ENCODE results near the gene SHMT2.

The SHMT2 gene

GRCh38 chr12:57262126-57262822, 32.8 kb downstream of the SHMT2 start:
- no peak for TF ChIP-seq CTCF (IDR thresholded peaks at IDR 0.05)
- Histone ChIP-seq H3K4me3 (ENCODE audit: low read depth in 1 of 2, low read length in 1 of 2) (no peak overlapping the region), H3K4me1 (ENCODE audit: control insufficient read depth in 1 of 2, insufficient read depth in 1 of 2, low read depth in 1 of 2, low read length in 1 of 2) (no peaks in the 10 kb centered on the region), H3K9me3 (no peaks in the 10 kb centered on the region), H3K27me3 (no peaks in the 10 kb centered on the region), H3K27ac (no peak overlapping the region), H3K36me3 (peaks cover 90% of the 10 kb centered on the region)

- H3K27ac ChIP-seq, result no peak overlapping the region
- H3K9me3 ChIP-seq, result no peaks in the 10 kb centered on the region
- no peak overlapping the region for H3K4me3 ChIP-seq (ENCODE audit: low read depth in 1 of 2, low read length in 1 of 2)
- no peaks in the 10 kb centered on the region for H3K27me3 ChIP-seq
- H3K36me3 ChIP-seq, result peaks cover 90% of the 10 kb centered on the region
- no peak for TF ChIP-seq CTCF (IDR thresholded peaks at IDR 0.05)
- peaks cover 0 to 2% of the 10 kb centered on the region in 2 experiments for H3K4me1 ChIP-seq (ENCODE audit: control insufficient read depth in 1 of 2, insufficient read depth in 1 of 2, low read depth in 1 of 2, low read length in 1 of 2)
Observed at GRCh38 chr12:57263096-57263495, 33.6 kb downstream of the SHMT2 start.

GRCh38 chr12:57266681-57267080, 37.2 kb downstream of the SHMT2 start:
- Histone ChIP-seq H3K4me1 (ENCODE audit: control insufficient read depth in 1 of 2, insufficient read depth in 1 of 2, low read depth in 1 of 2, low read length in 1 of 2) (peaks cover 0 to 6% of the 10 kb centered on the region in 2 experiments), H3K27me3 (no peaks in the 10 kb centered on the region), H3K4me3 (ENCODE audit: low read depth in 1 of 2, low read length in 1 of 2) (no peak overlapping the region), H3K27ac (no peak overlapping the region), H3K36me3 (peaks cover 90% of the 10 kb centered on the region), H3K9me3 (no peaks in the 10 kb centered on the region)
- no peak for TF ChIP-seq CTCF (IDR thresholded peaks at IDR 0.05)

- peaks cover 90% of the 10 kb centered on the region for H3K36me3 ChIP-seq
- no peak overlapping the region for H3K4me3 ChIP-seq (ENCODE audit: low read depth in 1 of 2, low read length in 1 of 2)
- H3K27me3 ChIP-seq, result no peaks in the 10 kb centered on the region
- no peak for TF ChIP-seq CTCF (IDR thresholded peaks at IDR 0.05)
- peak overlapping the region; percentile 67 for H3K27ac ChIP-seq
- H3K4me1 ChIP-seq (ENCODE audit: control insufficient read depth in 1 of 2, insufficient read depth in 1 of 2, low read depth in 1 of 2, low read length in 1 of 2), result peaks cover 0 to 6% of the 10 kb centered on the region in 2 experiments
- no peaks in the 10 kb centered on the region for H3K9me3 ChIP-seq
Observed at GRCh38 chr12:57268264-57268663, 38.8 kb downstream of the SHMT2 start.

- H3K27me3 ChIP-seq, result no peaks in the 10 kb centered on the region
- no peaks in the 10 kb centered on the region for H3K9me3 ChIP-seq
- peaks cover 89% of the 10 kb centered on the region for H3K36me3 ChIP-seq
- H3K27ac ChIP-seq, result no peak overlapping the region
- no peak for TF ChIP-seq CTCF (IDR thresholded peaks at IDR 0.05)
- no peak overlapping the region for H3K4me3 ChIP-seq (ENCODE audit: low read depth in 1 of 2, low read length in 1 of 2)
- H3K4me1 ChIP-seq (ENCODE audit: control insufficient read depth in 1 of 2, insufficient read depth in 1 of 2, low read depth in 1 of 2, low read length in 1 of 2), result peaks cover 0 to 6% of the 10 kb centered on the region in 2 experiments
Observed at GRCh38 chr12:57270966-57271470, 41.5 kb downstream of the SHMT2 start.
